ENCODE measurements around the gene MTOR. TPM values are rescaled to one million over a fixed set of nuclear protein-coding genes. Genes with fewer than 3 reads are reported as not detected.

Gene MTOR
- total and polyA plus RNA-seq, 2 of the 8 experiments (the other 6 are each of a cell fraction or from before 2014, with no cell fraction given) = 44.2 to 76.8 TPM

DNA sequence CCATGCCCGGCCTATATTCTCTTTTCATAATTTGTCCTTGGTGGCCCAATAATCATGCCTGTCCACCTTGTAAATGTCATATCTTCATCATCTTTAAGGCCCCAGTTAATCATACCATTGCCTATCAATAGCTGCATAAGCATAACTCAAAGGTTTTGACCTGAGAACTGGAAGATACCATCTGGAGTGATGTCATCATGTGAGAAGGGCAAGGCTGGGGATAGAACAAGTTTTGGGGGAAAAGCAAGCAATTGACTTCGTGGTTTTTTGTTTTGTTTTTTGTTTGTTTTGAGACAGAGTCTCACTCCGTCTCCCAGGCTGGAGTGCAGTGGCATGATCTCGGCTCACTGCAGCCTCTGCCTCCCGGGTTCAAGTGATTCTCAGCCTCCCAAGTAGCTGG, 16.8 kb upstream of the MTOR start:
- CTCF ChIA-PET (ENCODE audit: partially characterized antibody) = interaction anchor here (1.3 to 1.8 kb wide), 2 partner anchors 41 to 367 kb away, joined by 3 to 4 read pairs; no protein-coding TSS in a partner anchor
- WGBS, 2 experiments (ENCODE audit: extremely low coverage in 1 of 2, insufficient coverage in 1 of 2, insufficient read length in 1 of 2, insufficient replicate concordance in 2 of 2, low coverage in 1 of 2, low lambda C conversion rate in 2 of 2, missing lambda C conversion rate in 1 of 2) = 91% methylated on average over 5 of the region's 5 CpGs; no CpG with 5 or more reads in 1 of the 2 experiments

More for the DNA sequence above, 16.8 kb upstream of the MTOR start:
- Histone ChIP-seq H3K4me2 (ENCODE audit: insufficient read depth in 1 of 2, low read depth in 2 of 2, low read length in 2 of 2) (no peak overlapping the region), H2BK12ac (ENCODE audit: low read depth, low read length) (no peak overlapping the region), H3K56ac (replicated peaks; ENCODE audit: insufficient read length, low read depth, low read length) (no peak overlapping the region), H3K79me1 (ENCODE audit: low read depth, low read length) (peaks cover 18% of the 10 kb centered on the region; the same call in 1 of the 2 replicates), H3K9me3 (ENCODE audit: insufficient read depth in 2 of 2, low read depth in 1 of 2, low read length in 1 of 2) (no peaks in the 10 kb centered on the region), H2AK5ac (ENCODE audit: low read depth, low read length) (no peak overlapping the region), H2BK5ac (ENCODE audit: low read depth, low read length) (no peak overlapping the region), H3K18ac (ENCODE audit: extremely low read depth, low read length) (no peak overlapping the region), H3K23ac (ENCODE audit: insufficient read length) (no peak overlapping the region), H2AFZ (ENCODE audit: low read length) (no peak overlapping the region), H3K79me2 (ENCODE audit: control insufficient read depth in 1 of 2, insufficient read depth in 2 of 2, low read length in 2 of 2) (peaks cover 6 to 53% of the 10 kb centered on the region in 2 experiments; a peak in 3 of 4 replicates), H4K20me1 (replicated peaks in 1 of 2; ENCODE audit: control insufficient read depth in 1 of 2, insufficient read depth in 2 of 2, low read length in 2 of 2) (peaks cover 0 to 4% of the 10 kb centered on the region in 2 experiments), H3K9ac (replicated peaks in 1 of 4; ENCODE audit: extremely low read depth in 1 of 4, low read depth in 3 of 4, low read length in 3 of 4) (no peak overlapping the region), H3K4ac (replicated peaks; ENCODE audit: insufficient read length, low read depth, low read length) (no peak overlapping the region), H4K5ac (ENCODE audit: insufficient read length, low read depth, low read length) (no peak overlapping the region), H4K91ac (replicated peaks; ENCODE audit: insufficient read length, low read length) (no peak overlapping the region), H3K14ac (ENCODE audit: insufficient read length) (no peak overlapping the region), H3K4me3 (ENCODE audit: extremely low read depth in 1 of 4, insufficient read depth in 2 of 4, low read depth in 3 of 4, low read length in 4 of 4) (no peak overlapping the region), H4K8ac (ENCODE audit: extremely low read depth, insufficient read depth, low read length) (no peak overlapping the region), H3K4me1 (replicated peaks in 1 of 4; ENCODE audit: control insufficient read depth in 3 of 4, insufficient read depth in 4 of 4, low read length in 3 of 4) (no peaks in the 10 kb centered on the region; a peak in 3 of 7 replicates), H2BK15ac (ENCODE audit: low read length) (no peak overlapping the region), H3K36me3 (ENCODE audit: control insufficient read depth in 2 of 4, insufficient read depth in 4 of 4, low read length in 3 of 4) (peaks cover 0 to 11% (median 1%) of the 10 kb centered on the region in 4 experiments; a peak in 4 of 8 replicates), H3K27ac (ENCODE audit: low read depth, low read length) (no peak overlapping the region), H3K23me2 (ENCODE audit: low read depth, low read length) (no peaks in the 10 kb centered on the region; the same call in 1 of the 2 replicates), H2BK20ac (ENCODE audit: low read length) (no peak overlapping the region), H2BK120ac (replicated peaks; ENCODE audit: low read depth, low read length) (no peak overlapping the region), H3K27me3 (replicated peaks in 1 of 4; ENCODE audit: control insufficient read depth in 3 of 4, extremely low read depth in 1 of 4, insufficient read depth in 3 of 4, low read length in 3 of 4) (no peaks in the 10 kb centered on the region)
- FAIRE-seq (no peak), DNase-seq (ENCODE audit: low read depth in 1 of 2, low spot score in 2 of 2) (no peak)
- POLR2A ChIA-PET (ENCODE audit: partially characterized antibody) = no interaction called here
- no peak for TF ChIP-seq CBX8 (IDR thresholded peaks at IDR 0.05; ENCODE audit: borderline replicate concordance, low read depth, low read length)

Measured in H1 (cell line).